HUDEP-2 (cell line): ENCODE results near the gene KPNA6.

ENCODE experiments used
- DNase-seq, 76 experiments: peaks; one replicate each; lab custom pipeline; 2025; ENCODE audit not compliant: unreplicated experiment in 76 of 76; lab: John Stamatoyannopoulos, UW

The KPNA6 gene

GRCh38 chr1:32186077-32186476, 78.2 kb downstream of the KPNA6 start:
- no peak for DNase-seq

- no peak for DNase-seq
Observed at GRCh38 chr1:32186491-32186890, 78.6 kb downstream of the KPNA6 start.

GRCh38 chr1:32187850-32188249, 80.0 kb downstream of the KPNA6 start:
- no peak for DNase-seq

GRCh38 chr1:32192220-32192948, 84.5 kb downstream of the KPNA6 start:
- DNase-seq: no peak

DNA sequence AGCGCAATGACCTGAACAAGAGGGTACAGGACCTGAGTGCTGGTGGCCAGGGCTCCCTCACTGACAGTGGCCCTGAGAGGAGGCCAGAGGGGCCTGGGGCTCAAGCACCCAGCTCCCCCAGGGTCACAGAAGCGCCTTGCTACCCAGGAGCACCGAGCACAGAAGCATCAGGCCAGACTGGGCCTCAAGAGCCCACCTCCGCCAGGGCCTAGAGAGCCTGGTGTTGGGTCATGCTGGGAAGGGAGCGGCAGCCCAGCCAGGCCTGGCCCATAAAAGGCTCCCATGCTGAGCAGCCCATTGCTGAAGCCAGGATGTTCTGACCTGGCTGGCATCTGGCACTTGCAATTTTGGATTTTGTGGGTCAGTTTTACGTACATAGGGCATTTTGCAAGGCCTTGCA, 87.1 kb downstream of the KPNA6 start:
- DNase-seq: no peak

- DNase-seq: no peak
Observed at GRCh38 chr1:32195531-32195930, 87.7 kb downstream of the KPNA6 start.

GRCh38 chr1:32195972-32196823, 88.3 kb downstream of the KPNA6 start:
- no peak for DNase-seq

- no peak for DNase-seq
Observed at GRCh38 chr1:32197074-32197473, 89.2 kb downstream of the KPNA6 start.

DNA sequence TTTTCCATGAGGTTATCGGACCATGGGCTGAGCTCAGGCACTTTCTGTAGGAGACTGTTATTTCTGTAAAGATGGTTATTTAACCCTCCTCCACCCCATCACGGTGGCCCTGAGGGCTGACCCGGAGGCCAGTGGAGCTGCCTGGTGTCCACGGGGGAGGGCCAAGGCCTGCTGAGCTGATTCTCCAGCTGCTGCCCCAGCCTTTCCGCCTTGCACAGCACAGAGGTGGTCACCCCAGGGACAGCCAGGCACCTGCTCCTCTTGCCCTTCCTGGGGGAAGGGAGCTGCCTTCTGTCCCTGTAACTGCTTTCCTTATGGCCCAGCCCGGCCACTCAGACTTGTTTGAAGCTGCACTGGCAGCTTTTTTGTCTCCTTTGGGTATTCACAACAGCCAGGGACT, 90.0 kb downstream of the KPNA6 start:
- DNase-seq: no peak

DNA sequence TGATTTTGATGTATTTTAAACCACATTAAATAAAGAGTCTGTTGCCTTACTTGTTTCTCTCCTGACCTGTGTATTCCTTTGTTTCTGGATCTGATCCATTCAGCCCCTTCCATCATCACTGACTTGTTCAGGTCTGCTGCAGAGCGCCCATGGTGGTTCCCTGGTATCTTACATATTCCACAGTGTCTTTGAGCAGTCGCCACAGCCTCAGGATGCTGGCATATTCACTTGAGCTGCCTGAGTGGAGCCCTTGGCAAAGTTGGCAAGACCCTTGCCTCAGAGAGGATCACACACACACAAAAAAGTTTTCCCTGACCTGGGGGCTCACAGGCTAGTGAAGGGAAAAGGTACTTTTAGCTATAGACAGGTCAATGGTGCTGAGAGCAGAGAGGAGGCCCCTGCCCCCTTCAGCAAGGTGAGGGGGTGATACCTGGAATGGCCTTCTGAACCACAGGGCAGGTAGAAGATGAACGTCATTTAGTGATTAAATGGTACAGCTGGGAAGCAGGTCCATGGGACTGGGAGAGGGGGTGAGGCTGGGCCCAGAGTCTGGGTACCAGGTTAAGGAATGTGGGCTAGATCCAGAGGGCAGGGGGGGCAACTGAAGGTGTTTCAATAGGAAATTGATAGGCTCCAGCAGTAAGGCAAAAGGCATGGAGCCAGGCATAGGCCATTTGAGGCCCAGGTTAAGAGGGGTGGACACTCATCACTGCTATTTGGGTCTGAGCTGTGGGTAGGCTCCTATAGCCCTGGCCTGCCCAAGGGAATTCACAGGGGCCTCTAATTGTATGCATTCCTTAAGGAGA, 90.6 kb downstream of the KPNA6 start:
- no peak for DNase-seq

GRCh38 chr1:32199043-32199716, 91.3 kb downstream of the KPNA6 start:
- DNase-seq: no peak

GRCh38 chr1:32199717-32200072, 91.8 kb downstream of the KPNA6 start:
- DNase-seq: no peak

DNA sequence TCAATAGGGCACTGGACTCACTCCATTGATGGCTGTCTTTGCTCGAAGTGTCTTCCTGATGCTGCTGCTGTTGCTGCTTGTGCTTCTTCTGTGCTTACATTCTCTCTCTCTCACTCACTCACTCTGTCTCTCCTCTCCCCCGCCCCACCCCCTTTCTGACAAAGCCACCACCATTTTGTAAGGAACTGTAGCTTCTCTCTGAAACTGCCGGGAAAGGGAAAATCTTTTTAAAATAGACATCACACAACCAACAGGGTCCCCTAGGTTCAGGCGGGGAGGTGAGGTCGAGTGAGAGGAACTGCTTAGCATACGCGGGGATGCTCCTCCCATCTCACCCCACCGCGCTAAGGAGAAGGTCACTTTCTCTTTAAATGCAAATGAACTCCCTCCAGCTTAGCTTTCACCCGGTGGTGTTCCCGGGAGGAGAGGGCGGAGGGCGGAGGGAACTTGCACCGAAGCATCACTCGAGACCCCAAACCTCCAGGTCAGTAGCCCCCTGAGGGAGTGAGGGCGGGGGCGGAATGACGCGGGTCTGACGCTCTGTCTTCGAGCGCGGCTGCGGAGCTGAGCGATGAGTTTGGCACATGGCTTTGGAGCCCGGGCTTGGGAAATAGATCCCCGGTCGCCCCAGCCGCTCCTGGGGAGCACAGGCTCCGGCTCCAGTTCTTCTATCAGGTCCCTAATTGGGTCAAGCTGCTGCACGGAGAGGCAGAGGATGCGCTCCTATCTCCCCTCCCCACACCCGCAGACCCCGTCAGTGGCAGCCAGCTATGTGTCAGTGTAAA, 92.6 kb downstream of the KPNA6 start, which contains the start of gene CCDC28B:
Gene CCDC28B (plus strand): TSS at position 370 of the 785 bp plus-strand sequence. CDS start 1,341 bp downstream, outside the sequence.
- peak in 35 of 76 experiments; percentile 11 to 56 (median 28) for DNase-seq

- peak in 63 of 76 experiments; percentile 10 to 85 (median 67) for DNase-seq
Observed at GRCh38 chr1:32201011-32201855, 93.4 kb downstream of the KPNA6 start.

- no peak for DNase-seq
Observed at GRCh38 chr1:32204943-32205361, 97.1 kb downstream of the KPNA6 start.

- peak in 68 of 76 experiments; percentile 36 to 85 (median 69) for DNase-seq
Observed at GRCh38 chr1:32205401-32206370, 97.8 kb downstream of the KPNA6 start, which contains the start of gene IQCC. Gene IQCC (plus strand): TSS chr1:32205671. CDS start chr1:32205682, 11 bp downstream.

DNA sequence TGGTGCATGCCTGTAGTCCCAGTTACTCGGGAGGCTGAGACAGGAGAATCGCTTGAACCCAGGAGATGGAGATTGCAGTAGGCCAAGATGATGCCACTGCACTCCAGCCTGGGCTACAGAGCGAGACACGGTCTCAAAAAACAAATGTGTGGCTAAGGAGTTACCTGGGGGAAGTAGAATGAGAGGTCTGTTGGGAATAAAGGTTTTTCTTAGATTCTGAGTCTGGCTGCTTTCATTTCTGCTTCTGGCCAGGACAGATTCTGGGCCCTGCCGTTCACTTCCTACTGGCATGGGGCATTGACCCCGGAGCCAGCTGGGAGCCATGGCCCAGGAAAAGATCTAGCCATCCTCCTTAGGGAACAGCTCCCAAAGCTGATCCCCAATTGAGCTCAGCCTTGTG, 100.6 kb downstream of the KPNA6 start:
- DNase-seq: no peak
